Measurements from ENCODE around the gene DDX23.
"Not testable (repeated sequence)": the region's sequence is repeated elsewhere in the genome, so short reads cannot be mapped to it uniquely, and the experiment has no call there.

DDX23 gene

GRCh38 chr12:48851883-48852733 is at the start of gene DDX23:
Gene DDX23 (minus strand): TSS chr12:48852163. CDS start chr12:48845782, 6,381 bp downstream.
- DNase-seq (ENCODE audit: low read depth), result peak; percentile 91
- H3K4me3 ChIP-seq (ENCODE audit: low read depth, low read length), result peak within 1 kb of the TSS; percentile 91

- no peak for DNase-seq (ENCODE audit: low read depth)
- H3K4me3 ChIP-seq (ENCODE audit: low read depth, low read length), result no peak overlapping the region
Observed at GRCh38 chr12:48901278-48901677, 49.3 kb upstream of the DDX23 start.

GRCh38 chr12:48899651-48900050 is 47.7 kb upstream of the DDX23 start:
- no peak for DNase-seq (ENCODE audit: low read depth)
- no peak overlapping the region for H3K4me3 ChIP-seq (ENCODE audit: low read depth, low read length)

- no peak overlapping the region for H3K4me3 ChIP-seq (ENCODE audit: low read depth, low read length)
- no peak for DNase-seq (ENCODE audit: low read depth)
Observed at GRCh38 chr12:48894271-48894670, 42.3 kb upstream of the DDX23 start.

- peak; percentile 15 for DNase-seq (ENCODE audit: low read depth)
- peak overlapping the region; percentile 31 for H3K4me3 ChIP-seq (ENCODE audit: low read depth, low read length)
Observed at GRCh38 chr12:48890657-48891418, 38.9 kb upstream of the DDX23 start.

GRCh38 chr12:48889679-48890078 is 37.7 kb upstream of the DDX23 start:
- no peak for DNase-seq (ENCODE audit: low read depth)

GRCh38 chr12:48883305-48884161 is 31.6 kb upstream of the DDX23 start:
- H3K4me3 ChIP-seq (ENCODE audit: low read depth, low read length), result no peak overlapping the region

More at GRCh38 chr12:48889679-48890078, 37.7 kb upstream of the DDX23 start:
- no peak overlapping the region for H3K4me3 ChIP-seq (ENCODE audit: low read depth, low read length)

GRCh38 chr12:48882972-48883304 is 31.0 kb upstream of the DDX23 start:
- no peak for DNase-seq (ENCODE audit: low read depth)
- no peak overlapping the region for H3K4me3 ChIP-seq (ENCODE audit: low read depth, low read length)

More at GRCh38 chr12:48883305-48884161, 31.6 kb upstream of the DDX23 start:
- no peak for DNase-seq (ENCODE audit: low read depth)

- no peak overlapping the region for H3K4me3 ChIP-seq (ENCODE audit: low read depth, low read length)
- no peak for DNase-seq (ENCODE audit: low read depth)
Observed at GRCh38 chr12:48882315-48882687, 30.3 kb upstream of the DDX23 start.

GRCh38 chr12:48881686-48882314 is 29.8 kb upstream of the DDX23 start:
- no peak for DNase-seq (ENCODE audit: low read depth)
- H3K4me3 ChIP-seq (ENCODE audit: low read depth, low read length), result no peak overlapping the region

- DNase-seq (ENCODE audit: low read depth), result no peak
- H3K4me3 ChIP-seq (ENCODE audit: low read depth, low read length), result no peak overlapping the region
Observed at GRCh38 chr12:48880647-48881046, 28.7 kb upstream of the DDX23 start.

- H3K4me3 ChIP-seq (ENCODE audit: low read depth, low read length), result no peak overlapping the region
- DNase-seq (ENCODE audit: low read depth), result no peak
Observed at GRCh38 chr12:48878548-48878947, 26.6 kb upstream of the DDX23 start.

GRCh38 chr12:48875944-48876515 is 24.1 kb upstream of the DDX23 start:
- H3K4me3 ChIP-seq (ENCODE audit: low read depth, low read length), result no peak overlapping the region
- DNase-seq (ENCODE audit: low read depth), result no peak

GRCh38 chr12:48873534-48873933 is 21.6 kb upstream of the DDX23 start:
- DNase-seq (ENCODE audit: low read depth); H3K4me3 ChIP-seq (ENCODE audit: low read depth, low read length): not testable (repeated sequence)

- DNase-seq (ENCODE audit: low read depth), result no peak
Observed at GRCh38 chr12:48873096-48873495, 21.1 kb upstream of the DDX23 start.

GRCh38 chr12:48869191-48869590 is 17.2 kb upstream of the DDX23 start:
- H3K4me3 ChIP-seq (ENCODE audit: low read depth, low read length), result no peak overlapping the region

More at GRCh38 chr12:48873096-48873495, 21.1 kb upstream of the DDX23 start:
- H3K4me3 ChIP-seq (ENCODE audit: low read depth, low read length), result no peak overlapping the region

GRCh38 chr12:48868451-48868850 is 16.5 kb upstream of the DDX23 start:
- no peak for DNase-seq (ENCODE audit: low read depth)
- no peak overlapping the region for H3K4me3 ChIP-seq (ENCODE audit: low read depth, low read length)

More at GRCh38 chr12:48869191-48869590, 17.2 kb upstream of the DDX23 start:
- DNase-seq (ENCODE audit: low read depth), result no peak

GRCh38 chr12:48866052-48866711 is 14.2 kb upstream of the DDX23 start:
- peak overlapping the region; percentile 50 for H3K4me3 ChIP-seq (ENCODE audit: low read depth, low read length)

More at GRCh38 chr12:48866052-48866711, 14.2 kb upstream of the DDX23 start:
- no peak for DNase-seq (ENCODE audit: low read depth)
